Right atrium auricular region (tissue), 2 donors: ENCODE results near the gene WIPF3. TPM values are rescaled to one million over a fixed set of nuclear protein-coding genes. Genes with fewer than 3 reads are reported as not detected.

Source experiments
- DNase-seq: peaks from one replicate; pipeline ENCODE4 v3.0.0-alpha.2; 2019; ENCODE audit warnings: low spot score
- H3K27ac ChIP-seq, 2 donors: fragments of 200-600 bp; sonication (generic); 1 replicate in 1 of 2; 2 replicates in 1 of 2; pipeline ENCODE4 v1.5.1; 2016 to 2019
- H3K27me3 ChIP-seq, 2 donors: fragments of 200-600 bp; sonication (generic); one replicate each; pipeline versions ENCODE4 v1.5.1 to v1.6.0; 2017 to 2019
- H3K36me3 ChIP-seq: fragments of 200-600 bp; sonication (generic); one replicate; pipeline ENCODE4 v1.5.1; 2016
- H3K4me1 ChIP-seq, 2 donors: fragments of 200-600 bp; sonication (generic); one replicate each; pipeline versions ENCODE4 v1.5.1 to v1.6.0; 2017 to 2019
- H3K4me3 ChIP-seq, 2 donors: fragments of 200-600 bp; sonication (generic); 1 replicate in 1 of 2; 2 replicates in 1 of 2; pipeline ENCODE4 v1.5.1; 2017 to 2019; ENCODE audit warnings: mild to moderate bottlenecking in 1 of 2, moderate library complexity in 1 of 2
- H3K9me3 ChIP-seq, 2 donors: fragments of 200-600 bp; sonication (generic); one replicate each; pipeline ENCODE4 v1.5.1; 2019
- CTCF ChIP-seq, 2 donors: fragments of 200-600 bp; sonication (generic); IDR thresholded peaks; one replicate each; pipeline ENCODE4 v1.5.1; 2019; ENCODE audit warnings: antibody characterized with exemption in 2 of 2
- total RNA-seq, 2 donors: library from RNA; depleted of rRNA; stranded (reverse); fragments of >200 nt; gene quantifications; one replicate each; pipeline ENCODE4 v1.1.0, GENCODE V29; 2016

Gene WIPF3
- total RNA-seq, 2 donors from 2014 or later: 1.3 to 2.9 TPM

DNA sequence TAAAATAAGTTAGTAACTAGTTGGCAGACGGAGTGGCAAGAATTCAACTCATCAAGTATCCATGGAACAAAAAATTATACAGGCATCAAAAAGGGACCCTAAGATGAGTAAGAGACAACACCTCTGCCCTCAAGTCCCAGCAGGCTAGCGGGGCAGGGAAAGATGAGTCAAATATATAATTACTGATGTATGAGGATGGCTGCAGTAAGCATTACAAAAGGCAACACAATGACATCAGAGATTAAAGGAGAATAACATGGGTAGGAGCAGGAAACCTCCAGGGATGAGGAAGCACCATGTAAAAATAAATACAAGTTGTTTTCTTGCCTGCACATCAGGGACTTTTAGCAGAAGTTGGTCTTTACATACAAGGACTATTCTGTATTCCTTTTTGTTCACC is 133.9 kb downstream of the WIPF3 start:
- H3K36me3 ChIP-seq: peaks cover 59% of the 10 kb centered on the region
- H3K27ac ChIP-seq: no peak overlapping the region
- no peak for DNase-seq
- H3K4me1 ChIP-seq: no peaks in the 10 kb centered on the region
- H3K9me3 ChIP-seq: no peaks in the 10 kb centered on the region
- TF ChIP-seq CTCF (IDR thresholded peaks at IDR 0.05): no peak
- H3K27me3 ChIP-seq: no peaks in the 10 kb centered on the region
- H3K4me3 ChIP-seq: no peak overlapping the region

DNA sequence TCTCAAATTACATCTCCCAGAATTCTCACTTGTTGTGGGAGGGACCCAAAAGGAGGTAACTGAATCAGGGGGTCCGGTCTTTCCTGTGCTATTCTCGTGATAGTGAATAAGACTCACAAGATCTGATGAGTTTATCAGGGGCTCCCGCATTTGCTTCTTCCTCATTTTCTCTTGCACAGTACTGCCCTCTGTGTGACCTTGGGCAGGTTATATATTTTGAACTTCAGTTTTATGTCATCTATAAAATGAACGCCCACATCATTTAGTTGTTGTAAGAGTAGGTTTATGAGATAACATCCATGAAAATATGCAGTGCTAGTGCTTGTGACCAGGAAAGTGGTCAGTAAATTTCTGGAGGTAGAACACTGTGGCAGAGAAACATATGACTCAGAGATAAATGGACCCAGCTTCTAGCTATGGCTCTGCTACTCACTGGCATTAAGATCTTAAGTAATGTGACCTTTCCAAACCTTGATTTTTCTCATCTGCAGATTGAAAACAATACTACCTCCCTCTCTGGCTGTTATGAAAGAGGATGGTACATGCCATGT is 139.0 kb downstream of the WIPF3 start:
- Histone ChIP-seq H3K36me3 (peaks cover 27% of the 10 kb centered on the region), H3K4me3 (no peak overlapping the region), H3K9me3 (no peaks in the 10 kb centered on the region), H3K4me1 (peaks cover 0 to 7% of the 10 kb centered on the region in 2 donors), H3K27ac (no peak overlapping the region), H3K27me3 (no peaks in the 10 kb centered on the region)
- TF ChIP-seq CTCF (IDR thresholded peaks at IDR 0.05): no peak
- DNase-seq: no peak

GRCh38 chr7:29946428-29947186 is 140.3 kb downstream of the WIPF3 start:
- peaks cover 25% of the 10 kb centered on the region for H3K36me3 ChIP-seq
- H3K27ac ChIP-seq: no peak overlapping the region
- H3K4me1 ChIP-seq: peaks cover 0 to 7% of the 10 kb centered on the region in 2 donors
- H3K27me3 ChIP-seq: no peaks in the 10 kb centered on the region
- no peak overlapping the region for H3K4me3 ChIP-seq
- DNase-seq: no peak
- peak in 1 of 2 donors; percentile 53 for TF ChIP-seq CTCF (IDR thresholded peaks at IDR 0.05)
- H3K9me3 ChIP-seq: no peaks in the 10 kb centered on the region

DNA sequence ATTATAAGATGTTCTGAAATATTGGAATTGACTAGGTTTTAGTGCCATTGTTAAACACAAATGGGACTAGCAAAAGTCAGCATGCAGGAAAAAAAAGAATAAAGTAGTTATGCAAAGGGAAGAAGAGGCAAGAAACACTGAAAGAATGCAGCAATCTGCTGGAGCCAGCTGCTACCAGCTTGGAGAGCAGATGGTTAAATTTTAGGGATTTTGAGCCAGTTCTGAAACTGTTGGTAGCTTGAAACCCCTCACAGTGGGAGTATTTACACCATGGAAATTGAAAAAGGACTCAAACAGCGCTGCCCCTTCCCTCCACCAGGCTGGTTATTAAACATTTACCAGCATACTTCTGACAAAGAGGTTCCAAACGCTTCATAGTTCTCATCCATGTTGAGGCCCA is 142.3 kb downstream of the WIPF3 start:
- Histone ChIP-seq H3K27ac (no peak overlapping the region), H3K9me3 (no peaks in the 10 kb centered on the region), H3K4me3 (no peak overlapping the region), H3K36me3 (peaks cover 19% of the 10 kb centered on the region), H3K27me3 (no peaks in the 10 kb centered on the region), H3K4me1 (peaks cover 0 to 7% of the 10 kb centered on the region in 2 donors)
- no peak for TF ChIP-seq CTCF (IDR thresholded peaks at IDR 0.05)
- DNase-seq: no peak

GRCh38 chr7:29950480-29950879 is 144.2 kb downstream of the WIPF3 start:
- H3K27ac ChIP-seq: no peak overlapping the region
- H3K4me3 ChIP-seq: no peak overlapping the region
- H3K9me3 ChIP-seq: no peaks in the 10 kb centered on the region
- H3K4me1 ChIP-seq: peaks cover 0 to 7% of the 10 kb centered on the region in 2 donors
- peaks cover 19% of the 10 kb centered on the region for H3K36me3 ChIP-seq
- no peak for DNase-seq
- TF ChIP-seq CTCF (IDR thresholded peaks at IDR 0.05): no peak
- no peaks in the 10 kb centered on the region for H3K27me3 ChIP-seq
